BLaER1 treated with 17β-estradiol and CSF1 and Interleukin-3, amounts not matched to agents 10 nM and 100 nM (cell line): Measurements from ENCODE around the gene PIK3AP1.
"Not testable (repeated sequence)": the region's sequence is repeated elsewhere in the genome, so short reads cannot be mapped to it uniquely, and the experiment has no call there.

Experiments used
- H3K27ac ChIP-seq, 11 experiments: shearing (Covaris generic); formaldehyde crosslinking; 2 replicates each; pipeline ENCODE4 v1.8.1; 2022
- H3K27me3 ChIP-seq, 11 experiments: shearing (Covaris generic); formaldehyde crosslinking; 2 replicates each; pipeline ENCODE4 v1.8.1; 2022
- H3K36me3 ChIP-seq, 11 experiments: shearing (Covaris generic); formaldehyde crosslinking; 2 replicates each; pipeline ENCODE4 v1.8.1; 2022
- H3K4me1 ChIP-seq, 10 experiments: shearing (Covaris generic); formaldehyde crosslinking; 2 replicates each; pipeline ENCODE4 v1.8.1; 2022
- H3K4me2 ChIP-seq, 11 experiments: shearing (Covaris generic); formaldehyde crosslinking; 2 replicates each; pipeline ENCODE4 v1.8.1; 2022
- H3K4me3 ChIP-seq, 10 experiments: shearing (Covaris generic); formaldehyde crosslinking; 2 replicates each; pipeline ENCODE4 v1.8.1; 2022
- H3K9ac ChIP-seq, 11 experiments: shearing (Covaris generic); formaldehyde crosslinking; 2 replicates each; pipeline ENCODE4 v1.8.1; 2022
- H3K9me3 ChIP-seq, 11 experiments: shearing (Covaris generic); formaldehyde crosslinking; replicated peaks in 1 of 11; 2 replicates each; pipeline ENCODE4 v1.8.1; 2022
- H4K20me1 ChIP-seq, 11 experiments: shearing (Covaris generic); formaldehyde crosslinking; 2 replicates each; pipeline ENCODE4 v1.8.1; 2022
- Cebpa-rat ChIP-seq, 11 experiments: shearing (Covaris generic); IDR thresholded peaks; 2 replicates each; pipeline ENCODE4 v1.8.1; 2022

Gene PIK3AP1

GRCh38 chr10:96565774-96566173 lies 154.5 kb downstream of the PIK3AP1 start:
- Histone ChIP-seq H3K4me3 (no peak overlapping the region), H3K36me3 (peaks cover 75 to 98% (median 90%) of the 10 kb centered on the region in 11 experiments), H3K9me3 (no peaks in the 10 kb centered on the region), H3K4me1 (0 out of 20 replicates have a peak, but pooled peaks cover 0 to 7% (median 0%) of the 10 kb centered on the region in 10 experiments), H4K20me1 (peaks cover 62 to 100% (median 99%) of the 10 kb centered on the region in 11 experiments), H3K9ac (no peak overlapping the region), H3K27me3 (no peaks in the 10 kb centered on the region), H3K27ac (no peak overlapping the region), H3K4me2 (no peak overlapping the region)
- no peak for TF ChIP-seq Cebpa-rat (IDR thresholded peaks at IDR 0.05)

- Histone ChIP-seq H3K36me3 (peaks cover 81 to 98% (median 88%) of the 10 kb centered on the region in 11 experiments), H3K9ac (no peak overlapping the region), H3K9me3 (no peaks in the 10 kb centered on the region), H3K4me2 (no peak overlapping the region), H3K27ac (no peak overlapping the region), H4K20me1 (peaks cover 45 to 99% (median 82%) of the 10 kb centered on the region in 11 experiments), H3K4me3 (no peak overlapping the region), H3K27me3 (no peaks in the 10 kb centered on the region), H3K4me1 (no peaks in the 10 kb centered on the region)
- TF ChIP-seq Cebpa-rat (IDR thresholded peaks at IDR 0.05) = no peak
These were observed 159.1 kb downstream of the PIK3AP1 start for GRCh38 chr10:96560966-96561887.

GRCh38 chr10:96560489-96560888 lies 159.8 kb downstream of the PIK3AP1 start:
- Histone ChIP-seq H3K27me3 (no peaks in the 10 kb centered on the region), H3K4me2 (no peak overlapping the region), H3K4me1 (no peaks in the 10 kb centered on the region), H3K4me3 (no peak overlapping the region), H3K9ac (no peak overlapping the region), H3K9me3 (no peaks in the 10 kb centered on the region), H3K36me3 (peaks cover 83 to 96% (median 89%) of the 10 kb centered on the region in 11 experiments), H3K27ac (no peak overlapping the region), H4K20me1 (peaks cover 41 to 99% (median 78%) of the 10 kb centered on the region in 11 experiments; a peak in 20 of 22 replicates)
- TF ChIP-seq Cebpa-rat (IDR thresholded peaks at IDR 0.05) = no peak

- Histone ChIP-seq H3K4me3 (no peak overlapping the region), H3K27ac (no peak overlapping the region), H3K9me3 (no peaks in the 10 kb centered on the region), H3K9ac (no peak overlapping the region), H3K4me1 (no peaks in the 10 kb centered on the region), H3K27me3 (no peaks in the 10 kb centered on the region), H4K20me1 (peaks cover 32 to 99% (median 60%) of the 10 kb centered on the region in 11 experiments; a peak in 21 of 22 replicates), H3K36me3 (peaks cover 84 to 96% (median 91%) of the 10 kb centered on the region in 11 experiments), H3K4me2 (no peak overlapping the region)
- no peak for TF ChIP-seq Cebpa-rat (IDR thresholded peaks at IDR 0.05)
These were observed 164.3 kb downstream of the PIK3AP1 start for GRCh38 chr10:96556003-96556402.

GRCh38 chr10:96555330-96555729 lies 165.0 kb downstream of the PIK3AP1 start:
- H3K4me3 ChIP-seq = no peak overlapping the region
- TF ChIP-seq Cebpa-rat (IDR thresholded peaks at IDR 0.05) = no peak
- no peak overlapping the region for H3K27ac ChIP-seq
- no peaks in the 10 kb centered on the region for H3K9me3 ChIP-seq
- peaks cover 28 to 99% (median 58%) of the 10 kb centered on the region in 11 experiments; a peak in 21 of 22 replicates for H4K20me1 ChIP-seq
- H3K4me2 ChIP-seq = no peak overlapping the region
- H3K36me3 ChIP-seq = peaks cover 84 to 96% (median 91%) of the 10 kb centered on the region in 11 experiments
- no peak overlapping the region for H3K9ac ChIP-seq
- no peaks in the 10 kb centered on the region for H3K4me1 ChIP-seq
- no peaks in the 10 kb centered on the region for H3K27me3 ChIP-seq

GRCh38 chr10:96548589-96548988 lies 171.7 kb downstream of the PIK3AP1 start:
- no peak for TF ChIP-seq Cebpa-rat (IDR thresholded peaks at IDR 0.05)
- Histone ChIP-seq H3K9me3 (no peaks in the 10 kb centered on the region), H3K4me3 (no peak overlapping the region), H3K4me2 (no peak overlapping the region), H3K27me3 (no peaks in the 10 kb centered on the region), H3K9ac (no peak overlapping the region), H3K36me3 (peaks cover 95 to 100% (median 99%) of the 10 kb centered on the region in 11 experiments), H3K4me1 (no peaks in the 10 kb centered on the region), H3K27ac (no peak overlapping the region), H4K20me1 (peaks cover 18 to 93% (median 60%) of the 10 kb centered on the region in 11 experiments; a peak in 19 of 22 replicates)

GRCh38 chr10:96545558-96545957 lies 174.8 kb downstream of the PIK3AP1 start:
- H3K4me3 ChIP-seq, H3K27me3 ChIP-seq, H3K4me2 ChIP-seq, H3K4me1 ChIP-seq, H3K9ac ChIP-seq, H3K27ac ChIP-seq: not testable (repeated sequence)
- Histone ChIP-seq H3K36me3 (peaks cover 94 to 100% (median 98%) of the 10 kb centered on the region in 11 experiments), H4K20me1 (peaks cover 9 to 77% (median 50%) of the 10 kb centered on the region in 11 experiments; a peak in 18 of 22 replicates), H3K9me3 (peaks cover 0 to 13% (median 10%) of the 10 kb centered on the region in 11 experiments; a peak in 13 of 22 replicates)
